G401.6 (cell line): Measurements from ENCODE around the gene TBC1D24.

ENCODE experiments used
- FAIRE-seq: peaks from 2 replicates; lab custom pipeline; 2012; peaks lifted over from hg19 to GRCh38; lab: Jason Lieb, UNC

The TBC1D24 gene

GRCh38 chr16:2500430-2500917 lies 25.5 kb downstream of the TBC1D24 start:
- FAIRE-seq: no peak

- FAIRE-seq: no peak
Observed at GRCh38 chr16:2500918-2501750, 26.2 kb downstream of the TBC1D24 start.

GRCh38 chr16:2501946-2502895 lies 27.3 kb downstream of the TBC1D24 start:
- no peak for FAIRE-seq

GRCh38 chr16:2505695-2506094 lies 30.8 kb downstream of the TBC1D24 start:
- no peak for FAIRE-seq

GRCh38 chr16:2507052-2507659 lies 32.2 kb downstream of the TBC1D24 start:
- no peak for FAIRE-seq

- no peak for FAIRE-seq
Observed at GRCh38 chr16:2507665-2508064, 32.7 kb downstream of the TBC1D24 start.

- FAIRE-seq: no peak
Observed at GRCh38 chr16:2508722-2509400, 33.9 kb downstream of the TBC1D24 start.

- FAIRE-seq: no peak
Observed at GRCh38 chr16:2511128-2511800, 36.3 kb downstream of the TBC1D24 start.

GRCh38 chr16:2511996-2512734 lies 37.2 kb downstream of the TBC1D24 start:
- FAIRE-seq: no peak

GRCh38 chr16:2512735-2513404 lies 37.9 kb downstream of the TBC1D24 start:
- FAIRE-seq: no peak

- FAIRE-seq: no peak
Observed at GRCh38 chr16:2513405-2514332, 38.7 kb downstream of the TBC1D24 start, which contains the start of gene ATP6V0C. Gene ATP6V0C, plus strand, starts transcription at chr16:2513952. Its CDS starts 152 bp downstream, at chr16:2514104.

- FAIRE-seq: no peak
Observed at GRCh38 chr16:2514333-2515179, 39.6 kb downstream of the TBC1D24 start.

- FAIRE-seq: no peak
Observed at GRCh38 chr16:2515180-2515851, 40.4 kb downstream of the TBC1D24 start.

GRCh38 chr16:2516391-2517240 lies 41.7 kb downstream of the TBC1D24 start:
- no peak for FAIRE-seq

GRCh38 chr16:2517954-2518605 lies 43.2 kb downstream of the TBC1D24 start:
- FAIRE-seq: no peak
